HepG2 (cell line): ENCODE measurements around the gene CCS. TPM values are rescaled to one million over a fixed set of nuclear protein-coding genes. Genes with fewer than 3 reads are reported as not detected.

Source experiments
- EHMT2 ChIP-seq: fragments of 200-600 bp; sonication (generic); IDR thresholded peaks from 2 replicates; pipeline ENCODE4 v1.7.0; 2017; ENCODE audit warnings: antibody characterized with exemption, low read depth, low read length, borderline replicate concordance
- GATA4 ChIP-seq: sonication (generic); IDR thresholded peaks from 2 replicates; pipeline ENCODE4 v1.6.1; 2016; ENCODE audit warnings: antibody characterized with exemption, low read depth, borderline replicate concordance
- KAT2B ChIP-seq: fragments of 150-350 bp; IDR thresholded peaks from 2 replicates; pipeline ENCODE4 v1.6.1; 2014; ENCODE audit warnings: low read depth, low read length, borderline replicate concordance
- MTA1 ChIP-seq: sonication (generic); formaldehyde crosslinking; IDR thresholded peaks from 2 replicates; pipeline ENCODE4 v1.4.0; 2020; ENCODE audit warnings: missing genetic modification reagents, mild to moderate bottlenecking, borderline replicate concordance
- MTF1 ChIP-seq: sonication (generic); formaldehyde crosslinking; IDR thresholded peaks from 2 replicates; pipeline ENCODE4 v1.5.0; 2020; ENCODE audit warnings: missing genetic modification reagents
- NRL ChIP-seq: sonication (generic); formaldehyde crosslinking; IDR thresholded peaks from 2 replicates; pipeline ENCODE4 v1.5.0; 2020; ENCODE audit warnings: missing genetic modification reagents, mild to moderate bottlenecking, moderate library complexity, borderline replicate concordance
- PAX8 ChIP-seq: sonication (generic); formaldehyde crosslinking; IDR thresholded peaks from 2 replicates; pipeline ENCODE4 v1.8.0; 2022; ENCODE audit warnings: mild to moderate bottlenecking, missing genetic modification reagents, borderline replicate concordance
- RFXANK ChIP-seq: IDR thresholded peaks from 2 replicates; pipeline ENCODE4 v1.6.1; 2016
- SNAI1 ChIP-seq: sonication (generic); formaldehyde crosslinking; IDR thresholded peaks from 2 replicates; pipeline ENCODE4 v1.5.0; 2020; ENCODE audit warnings: mild to moderate bottlenecking, missing genetic modification reagents, borderline replicate concordance
- TP53 ChIP-seq: sonication (generic); formaldehyde crosslinking; conservative IDR thresholded peaks from 2 replicates; pipeline ENCODE4 v1.4.0; 2020; ENCODE audit warnings: missing genetic modification reagents
- YY1 ChIP-seq: IDR thresholded peaks from 2 replicates; pipeline ENCODE4 v1.6.1; 2011; ENCODE audit warnings: low read length, low read depth, moderate library complexity, mild to moderate bottlenecking; ENCODE audit not compliant: insufficient read depth, insufficient replicate concordance
- ZBTB7B ChIP-seq: sonication (generic); formaldehyde crosslinking; IDR thresholded peaks from 2 replicates; pipeline ENCODE4 v1.4.0; 2020; ENCODE audit warnings: missing genetic modification reagents
- ZFAT ChIP-seq: sonication (generic); formaldehyde crosslinking; conservative IDR thresholded peaks from 2 replicates; pipeline ENCODE4 v1.8.1; 2023; ENCODE audit warnings: missing genetic modification reagents, inconsistent platforms
- ZNF605 ChIP-seq: sonication (generic); formaldehyde crosslinking; IDR thresholded peaks from 2 replicates; pipeline ENCODE4 v1.8.0; 2022; ENCODE audit warnings: mild to moderate bottlenecking, missing genetic modification reagents
- ZNF724P ChIP-seq: sonication (generic); formaldehyde crosslinking; IDR thresholded peaks from 2 replicates; pipeline ENCODE4 v1.8.0; 2022; ENCODE audit warnings: missing genetic modification reagents, borderline replicate concordance
- ZNF839 ChIP-seq: sonication (generic); formaldehyde crosslinking; IDR thresholded peaks from 2 replicates; pipeline ENCODE4 v1.4.0; 2020; ENCODE audit warnings: missing genetic modification reagents, mild to moderate bottlenecking, borderline replicate concordance
- polyA plus RNA-seq, 8 experiments: library from polyadenylated mRNA; depleted of rRNA in 3 of 8; stranded (reverse) in 7 of 8; unstranded in 1 of 8; fragments of >200 nt; fragmentation: Illumina TruSeq in 4 of 8; extraction: Trizol in 4 of 8; gene quantifications; 2 replicates each; pipeline versions ENCODE4 v1.2.1 to v1.2.3, GENCODE V29; 2011 to 2016; ENCODE audit warnings: low read depth in 4 of 8, missing spikeins in 1 of 8, mixed read lengths in 1 of 8; ENCODE audit not compliant: insufficient read depth in 1 of 8
- total RNA-seq, 5 experiments: library from RNA; depleted of rRNA; stranded (reverse); fragments of >200 nt; fragmentation: Illumina TruSeq; extraction: Trizol; gene quantifications; 2 replicates each; pipeline ENCODE4 v1.2.3, GENCODE V29; 2016; ENCODE audit warnings: low read depth in 1 of 5
- TF ChIP-seq, protein P1 (sequence below): sonication (generic); formaldehyde crosslinking; IDR thresholded peaks from 2 replicates; pipeline ENCODE4 v1.9.0; 2021; ENCODE audit warnings: missing genetic modification reagents, borderline replicate concordance
- TF ChIP-seq, protein P2 (sequence below): sonication (generic); IDR thresholded peaks from 2 replicates; pipeline ENCODE4 v1.6.1; 2016; ENCODE audit warnings: low read depth, borderline replicate concordance
- TF ChIP-seq, protein P3 (sequence below): IDR thresholded peaks from 2 replicates; pipeline ENCODE4 v1.6.1; 2018; ENCODE audit warnings: missing genetic modification reagents, mild to moderate bottlenecking, missing compliant biosample characterization
- TF ChIP-seq, protein P4 (sequence below): IDR thresholded peaks from 2 replicates; pipeline ENCODE4 v1.6.1; 2016; ENCODE audit warnings: mild to moderate bottlenecking, missing biosample characterization, missing genetic modification reagents
- TF ChIP-seq, protein P5 (sequence below): sonication (generic); formaldehyde crosslinking; IDR thresholded peaks from 2 replicates; pipeline ENCODE4 v1.5.0; 2020; ENCODE audit warnings: mild to moderate bottlenecking, missing genetic modification reagents
- TF ChIP-seq, protein P6 (sequence below): sonication (generic); formaldehyde crosslinking; IDR thresholded peaks from 2 replicates; pipeline ENCODE4 v1.5.0; 2020; ENCODE audit warnings: missing genetic modification reagents, mild to moderate bottlenecking, borderline replicate concordance

The CCS gene
- total and polyA plus RNA-seq, 2 of the 13 experiments (the other 11 are each of a cell fraction or from before 2014, with no cell fraction given): 25.4 to 44.6 TPM

DNA sequence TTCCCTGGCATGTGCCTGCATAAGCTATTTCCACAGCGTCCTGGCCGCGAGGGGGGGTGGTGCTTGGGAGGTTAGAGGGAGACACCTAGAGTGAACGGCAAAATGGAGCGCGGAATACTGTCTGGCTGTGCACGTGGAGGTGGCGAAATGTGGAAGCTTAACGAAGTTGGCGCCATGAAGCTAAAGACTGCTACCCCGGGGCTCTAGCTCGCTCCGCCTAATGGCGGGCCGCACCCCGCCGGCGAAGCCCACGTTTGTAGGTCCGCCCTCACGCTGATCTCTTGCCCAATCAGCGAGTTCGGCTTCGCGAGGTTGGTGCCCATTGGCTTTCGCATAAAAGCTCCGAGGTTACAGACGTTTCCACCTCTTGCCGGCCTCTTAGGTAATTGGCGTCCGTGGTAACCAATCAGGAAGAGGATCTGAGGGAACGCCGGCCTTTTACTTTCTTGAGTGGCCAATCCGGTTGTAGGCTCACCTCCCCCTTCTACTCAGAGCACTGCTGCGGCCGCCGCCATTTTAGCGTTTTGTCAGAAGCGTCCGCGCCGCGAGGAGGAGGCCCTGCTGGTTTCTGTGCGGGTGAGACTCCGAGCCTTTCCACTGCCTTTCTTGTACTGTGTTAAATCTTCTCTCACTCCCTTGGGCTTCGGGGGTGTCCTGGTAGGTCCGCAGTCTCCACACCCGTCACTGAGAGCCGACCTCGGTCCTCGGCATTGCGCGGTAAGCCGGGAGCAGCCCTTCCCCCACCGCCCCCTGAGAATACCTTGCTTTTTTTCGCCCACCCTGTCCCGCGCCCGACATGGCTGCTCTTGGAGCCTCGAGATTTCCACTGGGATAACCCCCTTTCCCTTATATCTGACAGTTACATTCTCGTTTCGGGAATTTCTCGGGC is 45.4 kb downstream of the CCS start, which contains the start of gene RBM4 (continued):
- TF ChIP-seq, protein P1, sequence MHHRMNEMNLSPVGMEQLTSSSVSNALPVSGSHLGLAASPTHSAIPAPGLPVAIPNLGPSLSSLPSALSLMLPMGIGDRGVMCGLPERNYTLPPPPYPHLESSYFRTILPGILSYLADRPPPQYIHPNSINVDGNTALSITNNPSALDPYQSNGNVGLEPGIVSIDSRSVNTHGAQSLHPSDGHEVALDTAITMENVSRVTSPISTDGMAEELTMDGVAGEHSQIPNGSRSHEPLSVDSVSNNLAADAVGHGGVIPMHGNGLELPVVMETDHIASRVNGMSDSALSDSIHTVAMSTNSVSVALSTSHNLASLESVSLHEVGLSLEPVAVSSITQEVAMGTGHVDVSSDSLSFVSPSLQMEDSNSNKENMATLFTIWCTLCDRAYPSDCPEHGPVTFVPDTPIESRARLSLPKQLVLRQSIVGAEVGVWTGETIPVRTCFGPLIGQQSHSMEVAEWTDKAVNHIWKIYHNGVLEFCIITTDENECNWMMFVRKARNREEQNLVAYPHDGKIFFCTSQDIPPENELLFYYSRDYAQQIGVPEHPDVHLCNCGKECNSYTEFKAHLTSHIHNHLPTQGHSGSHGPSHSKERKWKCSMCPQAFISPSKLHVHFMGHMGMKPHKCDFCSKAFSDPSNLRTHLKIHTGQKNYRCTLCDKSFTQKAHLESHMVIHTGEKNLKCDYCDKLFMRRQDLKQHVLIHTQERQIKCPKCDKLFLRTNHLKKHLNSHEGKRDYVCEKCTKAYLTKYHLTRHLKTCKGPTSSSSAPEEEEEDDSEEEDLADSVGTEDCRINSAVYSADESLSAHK (CRISPR knock-in tag): no peak
- TF ChIP-seq ZNF839 (CRISPR knock-in tag) (no peak), ZNF724P (CRISPR knock-in tag) (peak; percentile 10; the same call in 1 of the 2 replicates), TP53 (CRISPR knock-in tag) (no peak), YY1 (peak; percentile 96), GATA4 (peak; percentile 50; the same call in 1 of the 2 replicates), MTA1 (CRISPR knock-in tag) (peak; percentile 42; the same call in 1 of the 2 replicates), MTF1 (CRISPR knock-in tag) (no peak), SNAI1 (CRISPR knock-in tag) (no peak), PAX8 (CRISPR knock-in tag) (no peak), RFXANK (CRISPR knock-in tag) (no peak), EHMT2 (no peak), ZBTB7B (CRISPR knock-in tag) (no peak), ZNF605 (no peak; the same call in 1 of the 2 replicates), KAT2B (no peak), NRL (peak; percentile 54; the same call in 1 of the 2 replicates), ZFAT (CRISPR knock-in tag) (no peak)
- TF ChIP-seq, protein P2, sequence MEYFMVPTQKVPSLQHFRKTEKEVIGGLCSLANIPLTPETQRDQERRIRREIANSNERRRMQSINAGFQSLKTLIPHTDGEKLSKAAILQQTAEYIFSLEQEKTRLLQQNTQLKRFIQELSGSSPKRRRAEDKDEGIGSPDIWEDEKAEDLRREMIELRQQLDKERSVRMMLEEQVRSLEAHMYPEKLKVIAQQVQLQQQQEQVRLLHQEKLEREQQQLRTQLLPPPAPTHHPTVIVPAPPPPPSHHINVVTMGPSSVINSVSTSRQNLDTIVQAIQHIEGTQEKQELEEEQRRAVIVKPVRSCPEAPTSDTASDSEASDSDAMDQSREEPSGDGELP: no peak
- TF ChIP-seq, protein P3, sequence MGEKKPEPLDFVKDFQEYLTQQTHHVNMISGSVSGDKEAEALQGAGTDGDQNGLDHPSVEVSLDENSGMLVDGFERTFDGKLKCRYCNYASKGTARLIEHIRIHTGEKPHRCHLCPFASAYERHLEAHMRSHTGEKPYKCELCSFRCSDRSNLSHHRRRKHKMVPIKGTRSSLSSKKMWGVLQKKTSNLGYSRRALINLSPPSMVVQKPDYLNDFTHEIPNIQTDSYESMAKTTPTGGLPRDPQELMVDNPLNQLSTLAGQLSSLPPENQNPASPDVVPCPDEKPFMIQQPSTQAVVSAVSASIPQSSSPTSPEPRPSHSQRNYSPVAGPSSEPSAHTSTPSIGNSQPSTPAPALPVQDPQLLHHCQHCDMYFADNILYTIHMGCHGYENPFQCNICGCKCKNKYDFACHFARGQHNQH (CRISPR knock-in tag): peak; percentile 48; the same call in 1 of the 2 replicates
- TF ChIP-seq, protein P4, sequence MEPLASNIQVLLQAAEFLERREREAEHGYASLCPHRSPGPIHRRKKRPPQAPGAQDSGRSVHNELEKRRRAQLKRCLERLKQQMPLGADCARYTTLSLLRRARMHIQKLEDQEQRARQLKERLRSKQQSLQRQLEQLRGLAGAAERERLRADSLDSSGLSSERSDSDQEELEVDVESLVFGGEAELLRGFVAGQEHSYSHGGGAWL (CRISPR knock-in tag): no peak
- TF ChIP-seq, protein P5, sequence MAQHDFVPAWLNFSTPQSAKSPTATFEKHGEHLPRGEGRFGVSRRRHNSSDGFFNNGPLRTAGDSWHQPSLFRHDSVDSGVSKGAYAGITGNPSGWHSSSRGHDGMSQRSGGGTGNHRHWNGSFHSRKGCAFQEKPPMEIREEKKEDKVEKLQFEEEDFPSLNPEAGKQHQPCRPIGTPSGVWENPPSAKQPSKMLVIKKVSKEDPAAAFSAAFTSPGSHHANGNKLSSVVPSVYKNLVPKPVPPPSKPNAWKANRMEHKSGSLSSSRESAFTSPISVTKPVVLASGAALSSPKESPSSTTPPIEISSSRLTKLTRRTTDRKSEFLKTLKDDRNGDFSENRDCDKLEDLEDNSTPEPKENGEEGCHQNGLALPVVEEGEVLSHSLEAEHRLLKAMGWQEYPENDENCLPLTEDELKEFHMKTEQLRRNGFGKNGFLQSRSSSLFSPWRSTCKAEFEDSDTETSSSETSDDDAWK (CRISPR knock-in tag): no peak
- TF ChIP-seq, protein P6, sequence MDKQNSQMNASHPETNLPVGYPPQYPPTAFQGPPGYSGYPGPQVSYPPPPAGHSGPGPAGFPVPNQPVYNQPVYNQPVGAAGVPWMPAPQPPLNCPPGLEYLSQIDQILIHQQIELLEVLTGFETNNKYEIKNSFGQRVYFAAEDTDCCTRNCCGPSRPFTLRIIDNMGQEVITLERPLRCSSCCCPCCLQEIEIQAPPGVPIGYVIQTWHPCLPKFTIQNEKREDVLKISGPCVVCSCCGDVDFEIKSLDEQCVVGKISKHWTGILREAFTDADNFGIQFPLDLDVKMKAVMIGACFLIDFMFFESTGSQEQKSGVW: no peak
